K562 (cell line): ENCODE results near the gene TMEM107. TPM values are rescaled to one million over a fixed set of nuclear protein-coding genes. Genes with fewer than 3 reads are reported as not detected.

Experiments used
- CEBPB ChIP-seq: fragments of 450-650 bp; IDR thresholded peaks from 2 replicates; pipeline ENCODE4 v1.6.1; 2016; ENCODE audit warnings: missing genetic modification characterization, missing compliant biosample characterization
- DDX20 ChIP-seq: fragments of 450-650 bp; IDR thresholded peaks from 2 replicates; pipeline ENCODE4 v1.6.1; 2016; ENCODE audit warnings: missing genetic modification characterization, low read depth, mild to moderate bottlenecking, missing compliant biosample characterization, moderate library complexity
- FOXJ3 ChIP-seq: sonication (generic); formaldehyde crosslinking; IDR thresholded peaks from 2 replicates; pipeline ENCODE4 v1.4.0; 2020; ENCODE audit warnings: mild to moderate bottlenecking, missing genetic modification reagents
- HMG20A ChIP-seq: fragments of 450-650 bp; formaldehyde crosslinking; conservative IDR thresholded peaks from 2 replicates; pipeline ENCODE4 v1.4.0; 2020; ENCODE audit warnings: mild to moderate bottlenecking, mixed read lengths
- KDM1A ChIP-seq, 2 experiments: fragments of 450-650 bp; IDR thresholded peaks; 2 replicates each; pipeline ENCODE4 v1.6.1; 2016; ENCODE audit warnings: mild to moderate bottlenecking in 2 of 2
- KLF16 ChIP-seq: IDR thresholded peaks from 2 replicates; pipeline ENCODE4 v1.6.1; 2016; ENCODE audit warnings: antibody characterized with exemption
- PTTG1 ChIP-seq: fragments of 450-650 bp; IDR thresholded peaks from 2 replicates; pipeline ENCODE4 v1.6.1; 2016; ENCODE audit warnings: low read depth, mild to moderate bottlenecking, missing genetic modification characterization, missing compliant biosample characterization
- RAD51 ChIP-seq: fragments of 450-650 bp; IDR thresholded peaks from 2 replicates; pipeline ENCODE4 v1.7.1; 2016; ENCODE audit warnings: low read depth, mild to moderate bottlenecking, borderline replicate concordance
- RREB1 ChIP-seq: fragments of 250-450 bp; sonication (Bioruptor Pico); IDR thresholded peaks from 2 replicates; pipeline ENCODE4 v1.4.0; 2020
- SPI1 ChIP-seq: IDR thresholded peaks from 2 replicates; pipeline ENCODE4 v1.6.1; 2011; ENCODE audit warnings: low read depth, low read length, control low read depth, borderline replicate concordance
- TAF15 ChIP-seq: fragments of 200-400 bp; formaldehyde crosslinking; IDR thresholded peaks from 2 replicates; pipeline ENCODE4 v1.6.1; 2017; ENCODE audit warnings: mild to moderate bottlenecking, low read depth, low read length, moderate library complexity
- WHSC1 ChIP-seq: IDR thresholded peaks from one replicate; pipeline ENCODE4 v1.6.1; 2012; ENCODE audit warnings: low read length, control low read depth, inconsistent platforms
- YY1 ChIP-seq, 3 experiments: IDR thresholded peaks; 2 replicates each; pipeline ENCODE4 v1.6.1; 2011; ENCODE audit warnings: low read length in 2 of 3, mild to moderate bottlenecking in 2 of 3, moderate library complexity in 2 of 3, borderline replicate concordance in 1 of 3, control low read depth in 1 of 3, low read depth in 1 of 3; ENCODE audit not compliant: insufficient read depth in 3 of 3, insufficient replicate concordance in 2 of 3, control insufficient read depth in 1 of 3, insufficient read length in 1 of 3; ENCODE audit errors: extremely low read depth in 1 of 3
- ZBTB43 ChIP-seq: sonication (generic); formaldehyde crosslinking; IDR thresholded peaks from 2 replicates; pipeline ENCODE4 v1.8.0; 2023; ENCODE audit warnings: mild to moderate bottlenecking, missing genetic modification reagents
- ZNF217 ChIP-seq: sonication (generic); formaldehyde crosslinking; IDR thresholded peaks from 2 replicates; pipeline ENCODE4 v1.8.0; 2022; ENCODE audit warnings: mild to moderate bottlenecking, missing genetic modification reagents
- ZNF518B ChIP-seq: fragments of 250-450 bp; sonication (Bioruptor Pico); IDR thresholded peaks from 2 replicates; pipeline ENCODE4 v1.5.0; 2021; ENCODE audit warnings: mild to moderate bottlenecking, moderate library complexity
- ZNF785 ChIP-seq: fragments of 250-450 bp; sonication (Bioruptor Pico); IDR thresholded peaks from 2 replicates; pipeline ENCODE4 v1.4.0; 2020; ENCODE audit warnings: mild to moderate bottlenecking
- polyA plus RNA-seq, 8 experiments: library from polyadenylated mRNA; depleted of rRNA in 4 of 8; stranded (reverse) in 5 of 8; unstranded in 3 of 8; fragments of >200 nt; fragmentation: Nextera tagmentation in 2 of 8; fragmentation: Illumina TruSeq in 1 of 8; extraction: Ambion mirVana in 2 of 8; extraction: Trizol in 1 of 8; gene quantifications; 2 replicates each; pipeline versions ENCODE4 v1.2.1 to v1.2.3, GENCODE V29; 2011 to 2014; ENCODE audit warnings: inconsistent platforms in 1 of 8, missing spikeins in 1 of 8
- total RNA-seq, 7 experiments: library from RNA; depleted of rRNA in 6 of 7; stranded (reverse); fragments of >200 nt in 6 of 7; fragmentation: Illumina TruSeq in 2 of 7; extraction: Trizol in 2 of 7; gene quantifications; 2 replicates each; pipeline versions ENCODE4 v1.2.1 to v1.2.3, GENCODE V29; 2011 to 2021; ENCODE audit warnings: low replicate concordance in 1 of 7

Gene TMEM107
- total and polyA plus RNA-seq, 9 of the 15 experiments (the other 6 are each of a cell fraction or from before 2014, with no cell fraction given), result 7.1 to 26.2 (median 16.9) TPM

- TF ChIP-seq PTTG1 (tag) (no peak), CEBPB (tag) (peak; percentile 97), RREB1 (CRISPR knock-in tag) (no peak), YY1 (IDR thresholded peaks at IDR 0.05; ENCODE audit: borderline replicate concordance in 1 of 3, control insufficient read depth in 1 of 3, extremely low read depth in 1 of 3, insufficient read depth in 3 of 3, insufficient read length in 1 of 3, insufficient replicate concordance in 2 of 3, low read depth in 1 of 3, low read length in 2 of 3) (peak in 1 of 3 experiments; percentile 80), RAD51 (peak; percentile 41; the same call in 1 of the 2 replicates), ZNF518B (CRISPR knock-in tag) (peak; percentile 92; the same call in 1 of the 2 replicates), ZBTB43 (CRISPR knock-in tag) (no peak), DDX20 (tag) (no peak), KLF16 (peak; percentile 6; the same call in 1 of the 2 replicates), WHSC1 (no peak), KDM1A (IDR thresholded peaks at IDR 0.05) (peak; percentile 87 to 93), HMG20A (peak; percentile 79), TAF15 (no peak), SPI1 (no peak), ZNF217 (CRISPR knock-in tag) (no peak), FOXJ3 (CRISPR knock-in tag) (no peak), ZNF785 (CRISPR knock-in tag) (no peak)
Observed at GRCh38 chr17:8173056-8173870, 2.9 kb downstream of the TMEM107 start (continued).
